MM.1S (cell line): ENCODE results near the gene CHST10.

Experiments
- EZH2 ChIP-seq: fragments of 300-600 bp; sonication (generic); optimal IDR thresholded peaks from 2 replicates; pipeline ENCODE3; 2017; ENCODE audit warnings: low read depth, mild to moderate bottlenecking, antibody characterized with exemption, low read length, mixed read lengths
- TF ChIP-seq, protein P1 (sequence below): fragments of 300-600 bp; sonication (generic); IDR thresholded peaks from 2 replicates; pipeline ENCODE4 v1.5.1; 2016; ENCODE audit warnings: antibody characterized with exemption, low read length, mixed read lengths

DNA sequence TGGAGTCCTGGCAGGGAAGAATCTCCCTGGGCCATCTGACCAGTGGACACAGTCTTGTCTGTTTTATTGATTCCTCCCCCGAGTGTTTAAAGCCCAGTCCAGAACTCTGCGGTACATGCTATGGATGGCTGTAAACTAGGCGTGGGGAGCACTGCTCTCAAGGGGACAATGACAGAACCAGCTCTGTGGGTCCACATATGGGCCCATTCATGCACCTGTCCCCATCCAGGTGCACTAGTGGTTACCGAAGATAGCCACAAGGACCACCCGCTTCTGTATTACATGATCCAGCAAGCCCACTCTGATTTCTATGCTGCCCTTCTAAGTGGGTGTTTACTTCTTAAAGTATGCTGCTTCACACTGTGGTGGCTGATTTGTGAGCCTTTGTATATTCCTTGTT, 21.0 kb downstream of the CHST10 start:
- TF ChIP-seq, protein P1, sequence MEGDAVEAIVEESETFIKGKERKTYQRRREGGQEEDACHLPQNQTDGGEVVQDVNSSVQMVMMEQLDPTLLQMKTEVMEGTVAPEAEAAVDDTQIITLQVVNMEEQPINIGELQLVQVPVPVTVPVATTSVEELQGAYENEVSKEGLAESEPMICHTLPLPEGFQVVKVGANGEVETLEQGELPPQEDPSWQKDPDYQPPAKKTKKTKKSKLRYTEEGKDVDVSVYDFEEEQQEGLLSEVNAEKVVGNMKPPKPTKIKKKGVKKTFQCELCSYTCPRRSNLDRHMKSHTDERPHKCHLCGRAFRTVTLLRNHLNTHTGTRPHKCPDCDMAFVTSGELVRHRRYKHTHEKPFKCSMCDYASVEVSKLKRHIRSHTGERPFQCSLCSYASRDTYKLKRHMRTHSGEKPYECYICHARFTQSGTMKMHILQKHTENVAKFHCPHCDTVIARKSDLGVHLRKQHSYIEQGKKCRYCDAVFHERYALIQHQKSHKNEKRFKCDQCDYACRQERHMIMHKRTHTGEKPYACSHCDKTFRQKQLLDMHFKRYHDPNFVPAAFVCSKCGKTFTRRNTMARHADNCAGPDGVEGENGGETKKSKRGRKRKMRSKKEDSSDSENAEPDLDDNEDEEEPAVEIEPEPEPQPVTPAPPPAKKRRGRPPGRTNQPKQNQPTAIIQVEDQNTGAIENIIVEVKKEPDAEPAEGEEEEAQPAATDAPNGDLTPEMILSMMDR = no peak
- no peak for TF ChIP-seq EZH2
